ENCODE measurements around the gene BICC1.

The BICC1 gene

GRCh38 chr10:58675321-58675720 lies 162.6 kb downstream of the BICC1 start:
- H3K9me3 ChIP-seq (ENCODE audit: control insufficient read depth, low read length) = no peaks in the 10 kb centered on the region
- no peak overlapping the region for H3K4me3 ChIP-seq (ENCODE audit: insufficient read depth, low read depth, low read length, poor library complexity, severe bottlenecking)
- DNase-seq = no peak
- H3K36me3 ChIP-seq (ENCODE audit: control insufficient read depth, insufficient read depth, low read length) = no peaks in the 10 kb centered on the region
- no peaks in the 10 kb centered on the region for H3K27me3 ChIP-seq (replicated peaks; ENCODE audit: control insufficient read depth, insufficient read depth, low read length, poor library complexity, severe bottlenecking)
- H3K4me1 ChIP-seq (ENCODE audit: control insufficient read depth, insufficient read depth, low read length, poor library complexity, severe bottlenecking) = no peaks in the 10 kb centered on the region
- no peak overlapping the region for H3K27ac ChIP-seq (ENCODE audit: insufficient read depth, low read length, poor library complexity, severe bottlenecking)

GRCh38 chr10:58691528-58691927 lies 178.9 kb downstream of the BICC1 start:
- no peak for DNase-seq
- no peak overlapping the region for H3K4me3 ChIP-seq (ENCODE audit: insufficient read depth, low read depth, low read length, poor library complexity, severe bottlenecking)
- H3K9me3 ChIP-seq (ENCODE audit: control insufficient read depth, low read length) = no peaks in the 10 kb centered on the region

GRCh38 chr10:58693919-58694318 lies 181.2 kb downstream of the BICC1 start:
- H3K36me3 ChIP-seq (ENCODE audit: control insufficient read depth, insufficient read depth, low read length) = no peaks in the 10 kb centered on the region
- no peak for DNase-seq
- H3K27me3 ChIP-seq (replicated peaks; ENCODE audit: control insufficient read depth, insufficient read depth, low read length, poor library complexity, severe bottlenecking) = no peaks in the 10 kb centered on the region
- no peak overlapping the region for H3K27ac ChIP-seq (ENCODE audit: insufficient read depth, low read length, poor library complexity, severe bottlenecking)
- no peaks in the 10 kb centered on the region for H3K4me1 ChIP-seq (ENCODE audit: control insufficient read depth, insufficient read depth, low read length, poor library complexity, severe bottlenecking)
- no peaks in the 10 kb centered on the region for H3K9me3 ChIP-seq (ENCODE audit: control insufficient read depth, low read length)
- no peak overlapping the region for H3K4me3 ChIP-seq (ENCODE audit: insufficient read depth, low read depth, low read length, poor library complexity, severe bottlenecking)

More at GRCh38 chr10:58691528-58691927, 178.9 kb downstream of the BICC1 start:
- Histone ChIP-seq H3K36me3 (ENCODE audit: control insufficient read depth, insufficient read depth, low read length) (no peaks in the 10 kb centered on the region), H3K27me3 (replicated peaks; ENCODE audit: control insufficient read depth, insufficient read depth, low read length, poor library complexity, severe bottlenecking) (no peaks in the 10 kb centered on the region), H3K4me1 (ENCODE audit: control insufficient read depth, insufficient read depth, low read length, poor library complexity, severe bottlenecking) (no peaks in the 10 kb centered on the region), H3K27ac (ENCODE audit: insufficient read depth, low read length, poor library complexity, severe bottlenecking) (no peak overlapping the region)

GRCh38 chr10:58695022-58695421 lies 182.3 kb downstream of the BICC1 start:
- Histone ChIP-seq H3K36me3 (ENCODE audit: control insufficient read depth, insufficient read depth, low read length) (no peaks in the 10 kb centered on the region), H3K4me3 (ENCODE audit: insufficient read depth, low read depth, low read length, poor library complexity, severe bottlenecking) (no peak overlapping the region), H3K9me3 (ENCODE audit: control insufficient read depth, low read length) (no peaks in the 10 kb centered on the region), H3K4me1 (ENCODE audit: control insufficient read depth, insufficient read depth, low read length, poor library complexity, severe bottlenecking) (no peaks in the 10 kb centered on the region), H3K27me3 (replicated peaks; ENCODE audit: control insufficient read depth, insufficient read depth, low read length, poor library complexity, severe bottlenecking) (no peaks in the 10 kb centered on the region), H3K27ac (ENCODE audit: insufficient read depth, low read length, poor library complexity, severe bottlenecking) (no peak overlapping the region)
- DNase-seq = no peak

GRCh38 chr10:58696736-58697135 lies 184.1 kb downstream of the BICC1 start:
- H3K4me3 ChIP-seq (ENCODE audit: insufficient read depth, low read depth, low read length, poor library complexity, severe bottlenecking) = no peak overlapping the region
- H3K27ac ChIP-seq (ENCODE audit: insufficient read depth, low read length, poor library complexity, severe bottlenecking) = no peak overlapping the region
- H3K4me1 ChIP-seq (ENCODE audit: control insufficient read depth, insufficient read depth, low read length, poor library complexity, severe bottlenecking) = no peaks in the 10 kb centered on the region
- no peak for DNase-seq
- H3K9me3 ChIP-seq (ENCODE audit: control insufficient read depth, low read length) = no peaks in the 10 kb centered on the region
- H3K27me3 ChIP-seq (replicated peaks; ENCODE audit: control insufficient read depth, insufficient read depth, low read length, poor library complexity, severe bottlenecking) = no peaks in the 10 kb centered on the region
- H3K36me3 ChIP-seq (ENCODE audit: control insufficient read depth, insufficient read depth, low read length) = no peaks in the 10 kb centered on the region

GRCh38 chr10:58697691-58698090 lies 185.0 kb downstream of the BICC1 start:
- no peak overlapping the region for H3K4me3 ChIP-seq (ENCODE audit: insufficient read depth, low read depth, low read length, poor library complexity, severe bottlenecking)
- H3K4me1 ChIP-seq (ENCODE audit: control insufficient read depth, insufficient read depth, low read length, poor library complexity, severe bottlenecking) = no peaks in the 10 kb centered on the region
- DNase-seq = no peak
- no peaks in the 10 kb centered on the region for H3K36me3 ChIP-seq (ENCODE audit: control insufficient read depth, insufficient read depth, low read length)
- H3K9me3 ChIP-seq (ENCODE audit: control insufficient read depth, low read length) = no peaks in the 10 kb centered on the region
- H3K27ac ChIP-seq (ENCODE audit: insufficient read depth, low read length, poor library complexity, severe bottlenecking) = no peak overlapping the region
- no peaks in the 10 kb centered on the region for H3K27me3 ChIP-seq (replicated peaks; ENCODE audit: control insufficient read depth, insufficient read depth, low read length, poor library complexity, severe bottlenecking)

- no peaks in the 10 kb centered on the region for H3K36me3 ChIP-seq (ENCODE audit: control insufficient read depth, insufficient read depth, low read length)
- H3K27me3 ChIP-seq (replicated peaks; ENCODE audit: control insufficient read depth, insufficient read depth, low read length, poor library complexity, severe bottlenecking) = no peaks in the 10 kb centered on the region
- H3K27ac ChIP-seq (ENCODE audit: insufficient read depth, low read length, poor library complexity, severe bottlenecking) = no peak overlapping the region
- H3K9me3 ChIP-seq (ENCODE audit: control insufficient read depth, low read length) = no peaks in the 10 kb centered on the region
- H3K4me1 ChIP-seq (ENCODE audit: control insufficient read depth, insufficient read depth, low read length, poor library complexity, severe bottlenecking) = no peaks in the 10 kb centered on the region
- no peak for DNase-seq
- no peak overlapping the region for H3K4me3 ChIP-seq (ENCODE audit: insufficient read depth, low read depth, low read length, poor library complexity, severe bottlenecking)
These were observed 186.2 kb downstream of the BICC1 start for GRCh38 chr10:58698777-58699356.

- H3K9me3 ChIP-seq (ENCODE audit: control insufficient read depth, low read length) = no peaks in the 10 kb centered on the region
- no peaks in the 10 kb centered on the region for H3K36me3 ChIP-seq (ENCODE audit: control insufficient read depth, insufficient read depth, low read length)
- H3K4me1 ChIP-seq (ENCODE audit: control insufficient read depth, insufficient read depth, low read length, poor library complexity, severe bottlenecking) = no peaks in the 10 kb centered on the region
- DNase-seq = no peak
- H3K4me3 ChIP-seq (ENCODE audit: insufficient read depth, low read depth, low read length, poor library complexity, severe bottlenecking) = no peak overlapping the region
- H3K27me3 ChIP-seq (replicated peaks; ENCODE audit: control insufficient read depth, insufficient read depth, low read length, poor library complexity, severe bottlenecking) = no peaks in the 10 kb centered on the region
- no peak overlapping the region for H3K27ac ChIP-seq (ENCODE audit: insufficient read depth, low read length, poor library complexity, severe bottlenecking)
These were observed 187.9 kb downstream of the BICC1 start for GRCh38 chr10:58700591-58700990.

GRCh38 chr10:58701405-58702135 lies 188.9 kb downstream of the BICC1 start:
- Histone ChIP-seq H3K36me3 (ENCODE audit: control insufficient read depth, insufficient read depth, low read length) (no peaks in the 10 kb centered on the region), H3K4me1 (ENCODE audit: control insufficient read depth, insufficient read depth, low read length, poor library complexity, severe bottlenecking) (no peaks in the 10 kb centered on the region), H3K27ac (ENCODE audit: insufficient read depth, low read length, poor library complexity, severe bottlenecking) (no peak overlapping the region), H3K27me3 (replicated peaks; ENCODE audit: control insufficient read depth, insufficient read depth, low read length, poor library complexity, severe bottlenecking) (no peaks in the 10 kb centered on the region), H3K4me3 (ENCODE audit: insufficient read depth, low read depth, low read length, poor library complexity, severe bottlenecking) (no peak overlapping the region), H3K9me3 (ENCODE audit: control insufficient read depth, low read length) (no peaks in the 10 kb centered on the region)
- DNase-seq = no peak

GRCh38 chr10:58704226-58704625 lies 191.6 kb downstream of the BICC1 start:
- Histone ChIP-seq H3K27ac (ENCODE audit: insufficient read depth, low read length, poor library complexity, severe bottlenecking) (no peak overlapping the region), H3K9me3 (ENCODE audit: control insufficient read depth, low read length) (no peaks in the 10 kb centered on the region)
- no peak for DNase-seq

More at GRCh38 chr10:58704226-58704625, 191.6 kb downstream of the BICC1 start:
- Histone ChIP-seq H3K27me3 (replicated peaks; ENCODE audit: control insufficient read depth, insufficient read depth, low read length, poor library complexity, severe bottlenecking) (no peaks in the 10 kb centered on the region), H3K36me3 (ENCODE audit: control insufficient read depth, insufficient read depth, low read length) (no peaks in the 10 kb centered on the region), H3K4me1 (ENCODE audit: control insufficient read depth, insufficient read depth, low read length, poor library complexity, severe bottlenecking) (no peaks in the 10 kb centered on the region), H3K4me3 (ENCODE audit: insufficient read depth, low read depth, low read length, poor library complexity, severe bottlenecking) (no peak overlapping the region)
